Panc1 (cell line): ENCODE results near the gene FAM131A. TPM values are rescaled to one million over a fixed set of nuclear protein-coding genes. Genes with fewer than 3 reads are reported as not detected.

ENCODE experiments used
- ATAC-seq: fragments of 200-7000 bp; cut with Tn5 transposase; 2 replicates; pipeline ENCODE4 v1.9.1; 2020; ENCODE audit warnings: mild to moderate bottlenecking, moderate library complexity
- BruUV-seq: library from RNA; stranded (reverse); fragments of 400-500 nt; replicated peaks from 2 replicates; lab custom pipeline; 2021; lab: Mats Ljungman, UMichigan
- CTCF ChIA-PET: fragments of 300-600 bp; sonication (Branson Sonifier 250); formaldehyde crosslinking; loops from one replicate; lab custom pipeline; 2022; ENCODE audit warnings: antibody characterized with exemption; lab: Charles Lee
- POLR2A ChIA-PET: fragments of 300-600 bp; sonication (Branson Sonifier 250); formaldehyde crosslinking; loops from one replicate; lab custom pipeline; 2022; ENCODE audit warnings: antibody characterized with exemption; lab: Charles Lee
- DNase-seq: peaks from one replicate; pipeline ENCODE4 v3.0.0-alpha.2; 2010; ENCODE audit warnings: low read depth, low spot score
- H3K27ac ChIP-seq: 2 replicates; pipeline ENCODE4 v1.5.1; 2011; ENCODE audit warnings: mild to moderate bottlenecking, low read length, inconsistent platforms
- H3K27me3 ChIP-seq: fragments of 200-500 bp; sonication (Bioruptor generic); 2 replicates; pipeline ENCODE4 v1.6.0; 2014; ENCODE audit warnings: low read length, inconsistent platforms; ENCODE audit not compliant: control insufficient read depth, insufficient read depth
- H3K36me3 ChIP-seq: fragments of 200-500 bp; sonication (Bioruptor generic); 2 replicates; pipeline ENCODE4 v1.5.1; 2014; ENCODE audit warnings: inconsistent platforms, mild to moderate bottlenecking, low read length, moderate library complexity; ENCODE audit not compliant: control insufficient read depth, insufficient read depth
- H3K4me1 ChIP-seq: 2 replicates; pipeline ENCODE4 v1.5.1; 2011; ENCODE audit warnings: inconsistent platforms, mild to moderate bottlenecking, low read length, moderate library complexity; ENCODE audit not compliant: control insufficient read depth, insufficient read depth
- H3K4me3 ChIP-seq, 2 experiments: 2 replicates each; pipeline ENCODE4 v1.5.1; 2011 to 2012; ENCODE audit warnings: low read depth in 2 of 2, low read length in 2 of 2, mild to moderate bottlenecking in 2 of 2, inconsistent platforms in 1 of 2, moderate library complexity in 1 of 2
- H3K9me3 ChIP-seq: fragments of 200-500 bp; sonication (Bioruptor generic); 2 replicates; pipeline ENCODE4 v1.5.1; 2014; ENCODE audit warnings: low read depth, mild to moderate bottlenecking, inconsistent platforms, low read length, moderate library complexity; ENCODE audit not compliant: control insufficient read depth, insufficient read depth
- CTCF ChIP-seq: fragments of 450-650 bp; IDR thresholded peaks from 2 replicates; pipeline ENCODE4 v1.5.1; 2017; ENCODE audit warnings: mild to moderate bottlenecking
- POLR2AphosphoS5 ChIP-seq: IDR thresholded peaks from 2 replicates; pipeline ENCODE4 v1.6.1; 2012; ENCODE audit warnings: mild to moderate bottlenecking, low read depth, low read length, moderate library complexity
- REST ChIP-seq, 2 experiments: IDR thresholded peaks; 2 replicates each; pipeline ENCODE4 v1.6.1; 2011 to 2012; ENCODE audit warnings: low read depth in 2 of 2, control low read depth in 1 of 2, low read length in 1 of 2, mild to moderate bottlenecking in 1 of 2, moderate library complexity in 1 of 2; ENCODE audit not compliant: insufficient read depth in 1 of 2
- SIN3A ChIP-seq: IDR thresholded peaks from 2 replicates; pipeline ENCODE4 v1.6.1; 2012; ENCODE audit warnings: low read depth, mild to moderate bottlenecking, low read length, moderate library complexity, borderline replicate concordance; ENCODE audit not compliant: insufficient read depth
- TCF7L2 ChIP-seq: IDR thresholded peaks from 2 replicates; pipeline ENCODE4 v1.6.1; 2011; ENCODE audit warnings: mild to moderate bottlenecking, low read depth, low read length, inconsistent platforms
- in situ Hi-C: cut with HindIII; loops from 2 replicates; pipeline ENCODE4 v1.10.0; 2016; ENCODE audit warnings: low sequenced_read_pairs, low pct_unique_long_range_greater_than_20kb
- intact Hi-C: fragments of 100-400 bp; cut with micrococcal nuclease; formaldehyde crosslinking; loops from one replicate; pipeline ENCODE4 v1.10.0; 2022; ENCODE audit not compliant: unreplicated experiment
- total RNA-seq: library from RNA; stranded (reverse); gene quantifications from one replicate; pipeline ENCODE4 v1.2.1, GENCODE V29; 2021; ENCODE audit not compliant: unreplicated experiment

FAM131A gene
- total RNA-seq, 1 experiment from 2014 or later: 30.1 TPM

GRCh38 chr3:184322731-184323487, 14.5 kb upstream of the FAM131A start:
- H3K27ac ChIP-seq: no peak overlapping the region; the same call in 1 of the 2 replicates
- TF ChIP-seq CTCF (no peak), TCF7L2 (no peak), SIN3A (no peak), REST (IDR thresholded peaks at IDR 0.05; ENCODE audit: insufficient read depth in 1 of 2, low read depth in 2 of 2, low read length in 1 of 2) (no peak), POLR2AphosphoS5 (no peak)
- BruUV-seq: no TSS peak
- no peaks in the 10 kb centered on the region for H3K9me3 ChIP-seq
- H3K4me3 ChIP-seq: no peak overlapping the region
- POLR2A ChIA-PET: interaction anchor here (0.5 kb wide), 1 partner anchor 1500 kb away, joined by 3 read pairs; no protein-coding TSS in a partner anchor
- no peaks in the 10 kb centered on the region for H3K27me3 ChIP-seq
- in situ Hi-C loops: no loop called here
- no peak for ATAC-seq
- peaks cover 78% of the 10 kb centered on the region for H3K36me3 ChIP-seq
- CTCF ChIA-PET: no interaction called here
- DNase-seq: no peak
- peaks cover 29% of the 10 kb centered on the region for H3K4me1 ChIP-seq
- intact Hi-C loops: no loop called here

DNA sequence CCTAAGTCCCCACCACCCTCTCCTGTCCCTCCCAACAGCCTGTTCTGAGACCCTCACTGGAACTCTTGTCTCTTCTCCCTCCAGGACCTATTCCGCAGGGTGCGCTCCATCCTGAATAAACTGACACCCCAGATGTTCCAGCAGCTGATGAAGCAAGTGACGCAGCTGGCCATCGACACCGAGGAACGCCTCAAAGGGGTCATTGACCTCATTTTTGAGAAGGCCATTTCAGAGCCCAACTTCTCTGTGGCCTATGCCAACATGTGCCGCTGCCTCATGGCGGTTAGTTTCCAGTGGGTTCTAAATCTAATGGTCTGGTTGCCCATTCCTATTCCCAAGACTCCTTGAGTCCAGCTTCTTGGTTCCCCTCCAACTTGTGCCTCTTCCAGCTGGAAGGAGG, 13.7 kb upstream of the FAM131A start:
- Histone ChIP-seq H3K27me3 (no peaks in the 10 kb centered on the region), H3K9me3 (no peaks in the 10 kb centered on the region), H3K27ac (no peak overlapping the region), H3K36me3 (peaks cover 75% of the 10 kb centered on the region), H3K4me1 (peaks cover 21% of the 10 kb centered on the region), H3K4me3 (no peak overlapping the region)
- DNase-seq: no peak
- no TSS peak for BruUV-seq
- no peak for ATAC-seq
- intact Hi-C loops (no loop called here), in situ Hi-C loops (no loop called here)
- POLR2A ChIA-PET: no interaction called here
- no peak for TF ChIP-seq CTCF
- no peak for TF ChIP-seq SIN3A
- no peak for TF ChIP-seq TCF7L2
- TF ChIP-seq REST (IDR thresholded peaks at IDR 0.05; ENCODE audit: insufficient read depth in 1 of 2, low read depth in 2 of 2, low read length in 1 of 2): no peak
- no peak; the same call in 1 of the 2 replicates for TF ChIP-seq POLR2AphosphoS5
- CTCF ChIA-PET: no interaction called here
